IPS-15b (cell line): ENCODE data around the gene PBRM1.

Experiments
- H3K27me3 ChIP-seq: one replicate; pipeline ENCODE4 v1.6.1; 2013; ENCODE audit warnings: low read length; ENCODE audit not compliant: control insufficient read depth, insufficient read depth
- H3K36me3 ChIP-seq: one replicate; pipeline ENCODE4 v1.6.1; 2013; ENCODE audit warnings: low read length; ENCODE audit not compliant: control insufficient read depth, insufficient read depth
- H3K4me1 ChIP-seq: one replicate; pipeline ENCODE4 v1.6.1; 2013; ENCODE audit warnings: mild to moderate bottlenecking, low read length; ENCODE audit not compliant: control insufficient read depth, insufficient read depth
- H3K4me3 ChIP-seq: one replicate; pipeline ENCODE4 v1.5.1; 2013; ENCODE audit warnings: low read depth, low read length
- H3K9ac ChIP-seq: one replicate; pipeline ENCODE4 v1.6.1; 2013; ENCODE audit warnings: low read depth, mild to moderate bottlenecking, low read length
- H3K9me3 ChIP-seq: one replicate; pipeline ENCODE4 v1.6.1; 2013; ENCODE audit warnings: mild to moderate bottlenecking, low read length; ENCODE audit not compliant: control insufficient read depth, insufficient read depth

The PBRM1 gene

DNA sequence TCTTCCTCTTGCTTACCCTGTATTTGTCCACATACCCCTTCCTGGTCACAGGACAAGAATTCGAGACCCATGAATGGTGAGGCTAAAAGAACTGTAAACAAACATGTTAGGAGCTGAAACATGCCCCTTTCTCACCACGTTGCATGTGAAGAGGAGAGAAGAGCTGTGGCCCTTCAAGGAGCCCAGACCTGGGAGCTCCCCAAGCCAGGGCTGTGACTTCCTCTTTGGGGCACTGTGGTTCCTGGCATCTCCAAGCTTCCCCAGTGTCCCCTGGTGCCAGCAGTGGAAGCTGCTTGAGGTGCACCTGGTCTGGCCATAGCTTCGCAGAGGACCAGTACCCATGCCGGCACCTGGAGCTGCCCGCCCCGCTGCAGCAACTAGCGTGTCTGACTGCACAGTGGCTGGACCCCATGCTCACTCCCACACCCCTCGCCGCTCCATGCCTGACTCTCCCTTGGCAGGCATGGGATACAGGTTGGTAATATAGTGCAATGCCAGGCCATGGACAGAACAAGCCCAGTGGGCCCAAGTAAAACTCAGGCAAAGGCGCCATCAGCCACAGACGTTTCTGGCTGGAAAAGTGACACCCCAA lies 30.1 kb upstream of the PBRM1 start:
- Histone ChIP-seq H3K4me1 (no peaks in the 10 kb centered on the region), H3K4me3 (no peak overlapping the region), H3K27me3 (no peaks in the 10 kb centered on the region), H3K9me3 (no peaks in the 10 kb centered on the region), H3K36me3 (no peaks in the 10 kb centered on the region), H3K9ac (no peak overlapping the region)

GRCh38 chr3:52714335-52715302 lies 28.9 kb upstream of the PBRM1 start:
- H3K4me1 ChIP-seq: no peaks in the 10 kb centered on the region

DNA sequence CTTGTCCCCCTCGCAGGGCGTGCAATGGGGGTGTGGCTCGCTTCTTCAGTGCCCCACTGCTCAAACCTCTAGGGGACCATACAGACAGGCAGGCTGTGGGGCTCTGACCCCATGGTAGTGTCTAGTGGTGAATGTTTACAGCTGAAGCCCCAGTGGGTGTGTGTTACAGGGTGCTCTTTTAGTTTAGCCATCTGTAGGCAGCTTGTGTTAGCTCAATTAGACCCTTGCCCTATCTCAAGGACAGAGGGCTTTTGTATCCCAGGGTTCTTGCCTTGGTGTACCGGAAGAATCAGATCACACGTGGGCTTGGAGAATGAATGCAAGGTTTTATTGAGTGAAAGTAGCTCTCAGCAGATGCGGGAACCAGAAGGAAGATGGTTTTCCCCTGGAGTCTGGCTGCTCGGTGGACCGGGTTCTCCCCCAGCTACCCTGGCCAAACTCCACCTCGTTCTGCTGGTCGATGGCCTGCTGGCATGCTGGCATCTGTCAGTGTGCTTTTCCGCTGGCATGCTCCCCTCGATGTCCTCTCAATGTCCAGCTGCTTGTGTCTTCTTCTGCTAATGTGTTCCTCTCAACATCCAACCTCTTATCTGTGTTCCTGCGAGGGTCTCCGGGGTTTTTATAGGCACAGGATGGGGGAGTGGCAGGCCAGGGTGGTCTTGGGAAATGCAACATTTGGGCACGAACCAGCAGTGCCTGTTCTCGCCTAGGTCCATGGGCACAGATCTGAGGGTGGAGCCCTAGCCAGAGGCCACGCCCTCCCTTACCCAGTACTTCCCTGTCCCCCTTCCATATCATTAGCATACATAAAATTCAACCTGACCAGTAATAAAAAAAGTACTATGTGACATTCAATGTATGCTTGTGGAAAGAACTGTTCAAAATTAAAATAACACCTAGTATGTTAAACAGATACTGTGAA lies 26.8 kb upstream of the PBRM1 start:
- Histone ChIP-seq H3K9me3 (no peaks in the 10 kb centered on the region), H3K27me3 (no peaks in the 10 kb centered on the region), H3K4me1 (no peaks in the 10 kb centered on the region), H3K36me3 (no peaks in the 10 kb centered on the region), H3K9ac (no peak overlapping the region), H3K4me3 (no peak overlapping the region)

More at GRCh38 chr3:52714335-52715302, 28.9 kb upstream of the PBRM1 start:
- Histone ChIP-seq H3K9ac (no peak overlapping the region), H3K27me3 (no peaks in the 10 kb centered on the region), H3K36me3 (no peaks in the 10 kb centered on the region), H3K4me3 (peak overlapping the region; percentile 71), H3K9me3 (no peaks in the 10 kb centered on the region)

DNA sequence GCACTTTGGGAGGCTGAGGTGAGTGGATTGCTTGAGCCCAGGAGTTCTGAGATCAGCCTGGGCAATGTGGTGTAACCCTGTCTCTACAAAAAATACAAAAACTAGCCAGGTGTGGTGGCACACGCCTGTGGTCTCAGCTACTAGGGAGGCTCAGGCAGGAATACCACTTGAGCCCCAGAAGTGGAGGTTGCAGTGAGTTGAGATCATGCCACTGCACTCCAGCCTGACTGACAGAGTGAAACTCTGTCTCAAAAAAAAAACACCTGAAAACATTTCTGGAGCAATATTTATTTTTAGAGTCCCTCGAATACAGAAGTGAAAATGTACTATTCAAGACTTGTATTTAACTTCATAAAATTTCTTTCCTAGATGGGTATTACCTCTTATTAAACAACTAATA lies 24.8 kb upstream of the PBRM1 start:
- no peaks in the 10 kb centered on the region for H3K27me3 ChIP-seq
- H3K9ac ChIP-seq: no peak overlapping the region
- no peaks in the 10 kb centered on the region for H3K36me3 ChIP-seq
- H3K9me3 ChIP-seq: no peaks in the 10 kb centered on the region
- no peaks in the 10 kb centered on the region for H3K4me1 ChIP-seq
- H3K4me3 ChIP-seq: no peak overlapping the region

GRCh38 chr3:52707585-52707984 lies 21.9 kb upstream of the PBRM1 start:
- H3K9ac ChIP-seq: no peak overlapping the region

GRCh38 chr3:52705688-52706686 lies 20.3 kb upstream of the PBRM1 start, which contains the start of the genes GLT8D1 and SPCS1:
TSS of gene GLT8D1 (minus strand) at chr3:52705791. CDS start at chr3:52700460, 5,331 bp downstream.
TSS of gene SPCS1 (plus strand) at chr3:52706106. CDS start at chr3:52706247, 141 bp downstream.
- H3K36me3 ChIP-seq: no peaks in the 10 kb centered on the region
- no peaks in the 10 kb centered on the region for H3K9me3 ChIP-seq
- no peaks in the 10 kb centered on the region for H3K4me1 ChIP-seq
- H3K27me3 ChIP-seq: no peaks in the 10 kb centered on the region
- H3K4me3 ChIP-seq: peak within 1 kb of the TSS; percentile 98
- H3K9ac ChIP-seq: peak within 1 kb of the TSS; percentile 91

More at GRCh38 chr3:52707585-52707984, 21.9 kb upstream of the PBRM1 start:
- H3K36me3 ChIP-seq: no peaks in the 10 kb centered on the region
- H3K27me3 ChIP-seq: no peaks in the 10 kb centered on the region
- H3K4me1 ChIP-seq: no peaks in the 10 kb centered on the region
- peak overlapping the region; percentile 98 for H3K4me3 ChIP-seq
- H3K9me3 ChIP-seq: no peaks in the 10 kb centered on the region

DNA sequence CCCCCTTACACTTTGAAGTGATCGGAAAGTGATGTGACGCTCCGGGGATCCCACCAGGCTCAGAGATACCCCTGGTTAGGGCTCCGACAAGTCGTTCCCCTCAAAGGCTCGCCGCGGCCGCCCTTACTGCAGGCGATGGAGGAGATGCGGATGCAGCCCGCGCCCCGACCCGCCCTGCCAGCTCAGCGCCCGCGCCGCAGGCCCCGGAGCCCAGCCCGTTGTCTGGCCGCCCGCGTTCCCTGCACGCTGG lies 19.6 kb upstream of the PBRM1 start:
- no peaks in the 10 kb centered on the region for H3K36me3 ChIP-seq
- no peaks in the 10 kb centered on the region for H3K27me3 ChIP-seq
- H3K4me1 ChIP-seq: no peaks in the 10 kb centered on the region
- peak overlapping the region; percentile 98 for H3K4me3 ChIP-seq
- no peaks in the 10 kb centered on the region for H3K9me3 ChIP-seq
- H3K9ac ChIP-seq: peak overlapping the region; percentile 88

DNA sequence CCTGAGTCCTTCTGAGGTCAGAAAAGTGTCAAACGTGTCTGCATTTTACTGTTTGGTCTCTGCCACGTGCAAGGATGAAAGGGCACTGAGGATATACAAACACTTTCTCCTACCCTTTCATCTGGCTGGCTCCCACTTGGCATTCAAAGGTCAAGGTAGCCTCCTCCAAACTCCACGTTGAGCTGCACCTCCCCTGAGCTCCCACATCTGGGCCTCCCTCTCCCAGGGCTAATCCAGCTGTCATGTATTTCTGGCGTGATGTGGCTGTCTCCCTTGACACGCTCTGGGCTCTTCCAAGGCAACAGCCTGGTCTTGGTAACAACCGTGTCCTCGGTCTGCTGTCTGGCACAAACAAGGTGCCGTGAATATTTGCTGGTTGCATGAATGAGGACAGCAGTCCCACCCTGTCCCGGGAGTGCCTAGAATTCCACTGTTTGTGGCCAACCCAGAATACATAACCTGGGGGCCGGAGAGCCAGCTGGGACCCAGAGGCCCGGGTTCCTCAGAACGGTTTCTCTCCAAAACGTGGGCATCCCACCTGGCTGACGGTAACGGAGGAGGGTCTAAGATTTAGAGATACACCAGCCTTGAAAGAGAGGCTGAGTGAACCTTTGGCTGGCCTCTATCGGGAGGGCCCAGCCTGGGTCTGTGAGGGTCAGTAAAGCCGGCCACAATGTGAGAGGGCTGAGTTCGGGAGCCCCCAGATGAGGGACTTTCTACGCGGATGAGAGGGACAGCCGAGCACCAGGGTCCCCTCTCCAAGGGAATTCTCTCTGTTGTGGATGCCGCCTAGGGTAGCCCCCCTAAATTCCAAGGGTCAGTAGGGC lies 19.1 kb upstream of the PBRM1 start:
- Histone ChIP-seq H3K27me3 (no peaks in the 10 kb centered on the region), H3K36me3 (no peaks in the 10 kb centered on the region), H3K9ac (peak overlapping the region; percentile 88), H3K4me3 (peak overlapping the region; percentile 98), H3K9me3 (no peaks in the 10 kb centered on the region), H3K4me1 (no peaks in the 10 kb centered on the region)

DNA sequence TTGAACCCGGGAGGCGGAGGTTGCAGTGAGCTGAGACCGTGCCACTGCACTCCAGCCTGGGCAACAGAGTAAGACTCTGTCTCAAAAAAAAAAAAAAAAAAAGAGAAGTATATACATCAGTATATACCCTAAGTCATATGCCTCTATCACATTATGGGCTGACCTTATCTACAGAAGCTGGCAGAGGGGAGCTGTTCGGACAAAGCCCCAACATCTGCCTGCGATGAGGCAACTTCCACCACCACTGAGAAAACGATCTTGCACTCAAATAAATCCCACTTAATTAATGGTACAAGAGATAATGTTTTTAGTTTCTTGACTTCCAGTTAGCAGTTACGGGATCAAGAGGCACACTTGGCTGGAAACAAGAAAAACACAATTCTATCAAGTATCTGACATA lies 17.6 kb upstream of the PBRM1 start:
- no peaks in the 10 kb centered on the region for H3K36me3 ChIP-seq
- no peak overlapping the region for H3K9ac ChIP-seq
- H3K4me3 ChIP-seq: no peak overlapping the region
- H3K9me3 ChIP-seq: no peaks in the 10 kb centered on the region
- no peaks in the 10 kb centered on the region for H3K4me1 ChIP-seq
- H3K27me3 ChIP-seq: no peaks in the 10 kb centered on the region

DNA sequence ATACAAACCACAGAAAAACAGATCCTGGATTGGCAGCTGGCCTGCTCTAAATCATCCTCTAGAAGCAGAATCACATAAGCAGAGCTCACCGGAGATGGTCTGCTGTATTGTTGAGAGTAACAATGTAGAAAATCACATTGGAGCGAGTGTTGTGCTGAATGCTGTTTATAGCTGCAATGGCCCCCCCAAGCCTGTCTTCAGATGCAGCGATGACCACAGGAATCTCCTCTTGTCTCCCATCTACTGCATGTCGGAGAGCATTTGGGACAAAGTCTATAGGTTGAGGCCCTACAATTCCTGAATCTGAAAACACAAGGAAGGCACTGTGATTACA lies 11.9 kb upstream of the PBRM1 start:
- no peaks in the 10 kb centered on the region for H3K4me1 ChIP-seq
- H3K4me3 ChIP-seq: no peak overlapping the region
- no peak overlapping the region for H3K9ac ChIP-seq
- peaks cover 40% of the 10 kb centered on the region for H3K36me3 ChIP-seq
- no peaks in the 10 kb centered on the region for H3K9me3 ChIP-seq
- no peaks in the 10 kb centered on the region for H3K27me3 ChIP-seq
